ENCODE results near the gene ARHGAP6.

GRCh38 chrX:11474021-11474420 is 191.7 kb downstream of the ARHGAP6 start:
- no peak for TF ChIP-seq CTCF (conservative IDR thresholded peaks at IDR 0.05)
- TF ChIP-seq ZFX (IDR thresholded peaks at IDR 0.05), result no peak

Data from C4-2B (cell line).